Measurements from ENCODE around the gene MTR. TPM values are rescaled to one million over a fixed set of nuclear protein-coding genes. Genes with fewer than 3 reads are reported as not detected.
"Not testable (repeated sequence)": the region's sequence is repeated elsewhere in the genome, so short reads cannot be mapped to it uniquely, and the experiment has no call there.

Gene MTR
- total and polyA plus RNA-seq, 12 donors = 5.2 to 100 (median 65.4) TPM

DNA sequence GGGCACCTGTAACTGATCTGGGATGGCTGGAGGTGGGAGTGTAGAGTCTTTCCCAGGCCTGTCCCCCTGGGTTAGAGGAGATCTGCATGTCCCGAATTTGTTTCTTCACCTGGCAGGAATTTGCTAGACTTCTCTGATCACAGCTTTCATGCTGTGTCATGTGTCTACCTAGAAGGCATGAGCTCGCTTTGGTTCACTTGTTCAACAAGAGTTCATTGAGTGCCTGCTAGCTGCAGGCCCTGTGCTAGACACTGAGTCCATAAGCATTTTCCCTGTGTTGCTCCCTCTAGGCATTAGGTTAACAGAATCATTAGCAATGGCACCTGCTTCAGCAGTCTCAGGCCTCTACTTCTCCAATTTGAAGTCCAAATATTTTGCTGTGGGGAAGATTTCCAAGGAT is 101.6 kb downstream of the MTR start:
- peak overlapping the region; percentile 10 to 89 (median 60) for H3K27ac ChIP-seq
- H3K27me3 ChIP-seq = no peaks in the 10 kb centered on the region
- peaks cover 0 to 52% (median 23%) of the 10 kb centered on the region in 9 donors for H3K4me1 ChIP-seq
- ATAC-seq (no peak), DNase-seq (no peak)
- TF ChIP-seq, protein P1, sequence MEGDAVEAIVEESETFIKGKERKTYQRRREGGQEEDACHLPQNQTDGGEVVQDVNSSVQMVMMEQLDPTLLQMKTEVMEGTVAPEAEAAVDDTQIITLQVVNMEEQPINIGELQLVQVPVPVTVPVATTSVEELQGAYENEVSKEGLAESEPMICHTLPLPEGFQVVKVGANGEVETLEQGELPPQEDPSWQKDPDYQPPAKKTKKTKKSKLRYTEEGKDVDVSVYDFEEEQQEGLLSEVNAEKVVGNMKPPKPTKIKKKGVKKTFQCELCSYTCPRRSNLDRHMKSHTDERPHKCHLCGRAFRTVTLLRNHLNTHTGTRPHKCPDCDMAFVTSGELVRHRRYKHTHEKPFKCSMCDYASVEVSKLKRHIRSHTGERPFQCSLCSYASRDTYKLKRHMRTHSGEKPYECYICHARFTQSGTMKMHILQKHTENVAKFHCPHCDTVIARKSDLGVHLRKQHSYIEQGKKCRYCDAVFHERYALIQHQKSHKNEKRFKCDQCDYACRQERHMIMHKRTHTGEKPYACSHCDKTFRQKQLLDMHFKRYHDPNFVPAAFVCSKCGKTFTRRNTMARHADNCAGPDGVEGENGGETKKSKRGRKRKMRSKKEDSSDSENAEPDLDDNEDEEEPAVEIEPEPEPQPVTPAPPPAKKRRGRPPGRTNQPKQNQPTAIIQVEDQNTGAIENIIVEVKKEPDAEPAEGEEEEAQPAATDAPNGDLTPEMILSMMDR (IDR thresholded peaks at IDR 0.05) = no peak
- peaks cover 0 to 7% (median 0%) of the 10 kb centered on the region in 11 donors for H3K9me3 ChIP-seq
- peaks cover 0 to 99% (median 29%) of the 10 kb centered on the region in 9 donors for H3K36me3 ChIP-seq
- 92 to 96% methylated on average over 2 of the region's 2 CpGs for WGBS, 2 donors
- H3K4me3 ChIP-seq = no peak overlapping the region
- intact Hi-C loops (cut with DNase I) = loop anchor here in 4 of 10 donors (5.0 to 10.0 kb wide), 2 partner anchors 86 to 148 kb away; partner anchors contain the start of gene RYR2 (in 4 of the 4)

DNA sequence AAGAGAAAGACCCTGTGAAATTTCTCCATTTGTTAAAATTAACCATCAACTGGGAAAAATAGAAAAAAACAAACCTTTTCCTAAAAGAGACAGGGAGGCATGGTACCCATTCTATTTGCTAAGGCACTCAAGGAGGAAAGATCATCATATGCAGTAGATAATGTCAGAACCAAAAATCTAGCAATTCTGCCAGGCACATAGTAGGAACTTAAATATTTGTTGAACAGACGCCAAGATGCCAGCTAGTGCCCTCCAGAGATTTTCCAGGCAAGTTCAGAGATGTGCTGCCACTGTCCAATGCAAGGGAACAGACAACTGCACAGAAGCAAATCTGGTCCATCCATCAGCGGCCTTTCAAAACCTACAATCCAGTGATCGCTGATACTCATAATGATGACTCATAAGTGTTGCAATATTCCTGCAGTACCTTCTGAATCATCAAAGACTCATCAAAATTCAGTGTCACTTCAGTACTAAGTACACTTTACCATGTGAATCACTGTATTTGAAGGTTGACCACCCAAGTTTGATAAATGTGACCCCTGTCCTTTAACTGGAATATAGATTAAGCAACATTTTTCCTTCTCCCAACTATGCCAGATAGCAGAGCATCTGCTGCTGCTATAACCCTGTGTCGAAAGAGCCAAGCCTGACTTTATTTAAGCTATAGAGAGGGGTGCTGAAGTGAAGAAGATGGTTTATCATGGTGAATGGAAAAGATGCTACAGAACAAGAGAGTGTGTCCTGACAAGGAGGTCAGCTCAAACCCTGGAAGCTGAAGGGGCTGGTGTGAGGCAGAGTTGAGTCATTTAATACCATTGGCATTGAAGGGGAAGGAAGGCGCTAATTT is 110.0 kb downstream of the MTR start:
- ATAC-seq = peak in 1 of 8 donors; percentile 41
- TF ChIP-seq, protein P1 (IDR thresholded peaks at IDR 0.05) = no peak

DNA sequence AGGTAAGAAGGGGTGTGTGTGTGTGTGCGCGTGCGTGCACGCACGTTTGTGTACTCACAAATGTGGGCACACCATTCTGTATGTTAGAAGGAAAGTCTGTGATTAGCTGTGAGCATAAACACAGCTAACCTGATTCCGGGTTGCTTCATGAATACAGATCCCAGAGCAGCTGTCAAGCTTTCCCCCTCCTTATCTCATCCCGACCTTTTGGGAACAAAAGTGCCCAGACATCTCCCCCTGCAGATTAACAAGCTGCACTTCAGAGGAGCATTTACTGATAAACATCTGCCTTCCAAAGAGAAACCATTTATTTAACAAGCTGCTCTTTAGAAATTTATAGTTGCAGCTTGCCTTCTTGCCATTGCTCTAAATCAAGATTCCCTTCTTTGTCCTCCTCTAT is 112.1 kb downstream of the MTR start:
- Histone ChIP-seq H3K4me3 (no peak overlapping the region), H3K4me1 (peaks cover 0 to 12% (median 9%) of the 10 kb centered on the region in 9 donors), H3K9me3 (peaks cover 0 to 13% (median 0%) of the 10 kb centered on the region in 11 donors), H3K36me3 (peaks cover 0 to 4% (median 0%) of the 10 kb centered on the region in 9 donors), H3K27ac (no peak overlapping the region), H3K27me3 (no peaks in the 10 kb centered on the region)
- WGBS, 2 donors = 34 to 35% methylated on average over 7 of the region's 7 CpGs
- ATAC-seq = peak in 3 of 8 donors; percentile 19 to 53 (median 42)
- DNase-seq = no peak
- TF ChIP-seq, protein P1 (IDR thresholded peaks at IDR 0.05) = no peak
- intact Hi-C loops (cut with DNase I) = no loop called here

More for the DNA sequence above, 110.0 kb downstream of the MTR start:
- peaks cover 0 to 23% (median 0%) of the 10 kb centered on the region in 9 donors for H3K36me3 ChIP-seq
- intact Hi-C loops (cut with DNase I) = no loop called here
- H3K4me1 ChIP-seq = peaks cover 0 to 12% (median 9%) of the 10 kb centered on the region in 9 donors
- DNase-seq = no peak
- H3K27ac ChIP-seq = no peak overlapping the region
- H3K27me3 ChIP-seq = no peaks in the 10 kb centered on the region
- 86 to 90% methylated on average over 5 of the region's 5 CpGs for WGBS, 2 donors
- H3K9me3 ChIP-seq = peaks cover 0 to 22% (median 0%) of the 10 kb centered on the region in 11 donors
- H3K4me3 ChIP-seq = no peak overlapping the region

DNA sequence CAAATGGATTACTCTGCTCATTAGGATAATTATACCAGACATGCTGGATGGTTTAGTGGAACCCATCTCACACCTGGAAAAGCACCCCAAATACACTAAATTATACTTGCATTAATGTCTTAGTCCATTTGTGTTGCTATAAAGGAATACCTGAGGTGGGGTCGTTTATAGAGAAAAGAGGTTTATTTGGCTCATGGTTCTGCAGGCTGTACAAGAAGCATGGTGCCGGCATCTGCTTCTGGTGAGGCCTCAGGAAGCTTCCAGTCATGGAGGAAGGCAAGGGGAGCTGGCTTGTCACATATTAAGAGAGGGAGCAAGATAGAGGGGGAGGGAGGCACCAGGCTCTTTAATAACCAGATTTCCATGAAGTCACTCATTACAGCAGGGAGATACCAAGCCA is 113.6 kb downstream of the MTR start:
- DNase-seq (no peak), ATAC-seq (no peak)
- TF ChIP-seq, protein P1 (IDR thresholded peaks at IDR 0.05) = no peak
- no peak overlapping the region for H3K27ac ChIP-seq
- H3K4me3 ChIP-seq = no peak overlapping the region
- no peaks in the 10 kb centered on the region for H3K36me3 ChIP-seq
- H3K9me3 ChIP-seq = peaks cover 0 to 13% (median 0%) of the 10 kb centered on the region in 11 donors
- no peaks in the 10 kb centered on the region for H3K27me3 ChIP-seq
- intact Hi-C loops (cut with DNase I) = no loop called here
- peaks cover 0 to 16% (median 9%) of the 10 kb centered on the region in 9 donors for H3K4me1 ChIP-seq
- 96 to 98% methylated on average over 2 of the region's 2 CpGs for WGBS, 2 donors

DNA sequence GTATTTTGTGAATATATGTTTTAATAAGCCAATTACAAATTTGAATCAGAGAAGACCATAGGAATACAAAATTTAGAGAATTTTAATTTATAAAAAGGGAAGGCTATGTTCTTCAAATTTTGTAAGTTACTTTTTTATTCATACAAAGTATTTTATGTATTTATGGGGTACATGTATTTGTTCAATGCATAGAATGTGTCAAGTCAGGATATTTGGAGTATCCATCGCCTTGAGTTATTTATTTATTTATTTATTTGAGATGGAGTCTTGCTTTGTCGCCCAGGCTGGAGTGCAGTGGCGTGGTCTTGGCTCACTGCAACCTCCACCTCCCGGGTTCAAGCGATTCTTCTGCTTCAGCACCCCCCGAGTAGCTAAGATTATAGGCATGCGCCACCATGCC is 116.0 kb downstream of the MTR start:
- H3K27ac ChIP-seq; H3K36me3 ChIP-seq; H3K4me3 ChIP-seq; intact Hi-C loops (cut with DNase I); DNase-seq; H3K27me3 ChIP-seq; ATAC-seq: not testable (repeated sequence)
- H3K9me3 ChIP-seq = peaks cover 0 to 17% (median 1%) of the 10 kb centered on the region in 11 donors
- peaks cover 0 to 25% (median 9%) of the 10 kb centered on the region in 9 donors for H3K4me1 ChIP-seq
- WGBS, 2 donors = 95 to 98% methylated on average over 7 of the region's 7 CpGs

Data from heart right ventricle (tissue), 16 donors.